CD4-positive, CD25-positive, alpha-beta regulatory T cell (primary cell): Measurements from ENCODE around the gene ZFP62. TPM values are rescaled to one million over a fixed set of nuclear protein-coding genes. Genes with fewer than 3 reads are reported as not detected.

Experiments used
- ATAC-seq, 2 donors: fragments of 150-1000 bp; cut with Tn5 transposase; one replicate each; pipeline ENCODE4 v1.10.0; 2021; ENCODE audit warnings: low read depth in 2 of 2, moderate number of reproducible peaks in 2 of 2, moderate library complexity in 1 of 2
- DNase-seq, 3 donors: peaks; one replicate each; pipeline versions ENCODE4 v3.0.0 to v3.0.0-alpha.2; 2012 to 2022; ENCODE audit warnings: mixed read lengths in 1 of 3
- H3K27ac ChIP-seq: one replicate; pipeline ENCODE4 v1.7.0; 2013; ENCODE audit warnings: mild to moderate bottlenecking, low read length; ENCODE audit not compliant: insufficient read depth, poor library complexity, severe bottlenecking
- H3K27me3 ChIP-seq: one replicate; pipeline ENCODE4 v1.7.0; 2013; ENCODE audit warnings: low read length; ENCODE audit not compliant: control insufficient read depth, insufficient read depth
- H3K36me3 ChIP-seq: one replicate; pipeline ENCODE4 v1.7.0; 2013; ENCODE audit warnings: mild to moderate bottlenecking, low read length, moderate library complexity; ENCODE audit not compliant: control insufficient read depth, insufficient read depth
- H3K4me1 ChIP-seq: 2 replicates; pipeline ENCODE4 v1.7.0; 2013; ENCODE audit warnings: mild to moderate bottlenecking, low read length; ENCODE audit not compliant: insufficient read depth, control insufficient read depth, poor library complexity, severe bottlenecking
- H3K4me3 ChIP-seq: one replicate; pipeline ENCODE4 v1.7.0; 2013; ENCODE audit warnings: low read depth, mild to moderate bottlenecking, low read length, moderate library complexity
- H3K9me3 ChIP-seq, 2 experiments: 1 replicate in 1 of 2; 2 replicates in 1 of 2; pipeline ENCODE4 v1.7.0; 2013; ENCODE audit warnings: low read length in 2 of 2, mild to moderate bottlenecking in 1 of 2, moderate library complexity in 1 of 2; ENCODE audit not compliant: control insufficient read depth in 2 of 2
- H3K27ac Mint-ChIP-seq, 3 donors: one replicate each; pipeline ENCODE4 v1.8.0; 2020 to 2022; ENCODE audit warnings: mild to moderate bottlenecking in 3 of 3, mixed read lengths in 3 of 3, moderate library complexity in 2 of 3
- H3K27me3 Mint-ChIP-seq: one replicate; pipeline ENCODE4 v1.8.0; 2022; ENCODE audit warnings: mild to moderate bottlenecking, mixed read lengths
- H3K36me3 Mint-ChIP-seq: one replicate; pipeline ENCODE4 v1.8.0; 2020; ENCODE audit warnings: mixed read lengths
- H3K4me1 Mint-ChIP-seq, 4 donors: one replicate each; pipeline ENCODE4 v1.8.0; 2020 to 2022; ENCODE audit warnings: mixed read lengths in 4 of 4, mild to moderate bottlenecking in 1 of 4
- H3K4me3 Mint-ChIP-seq, 4 donors: one replicate each; pipeline ENCODE4 v1.8.0; 2020 to 2022; ENCODE audit warnings: mild to moderate bottlenecking in 4 of 4, mixed read lengths in 4 of 4, moderate library complexity in 3 of 4
- H3K9me3 Mint-ChIP-seq, 7 donors: one replicate each; pipeline ENCODE4 v1.8.0; 2020 to 2022; ENCODE audit warnings: mixed read lengths in 7 of 7, mild to moderate bottlenecking in 3 of 7, moderate library complexity in 2 of 7
- polyA plus RNA-seq, 4 donors: library from polyadenylated mRNA; unstranded; fragments of 300-500 nt; fragmentation: Illumina TruSeq; gene quantifications; one replicate each; pipeline ENCODE4 v1.2.3, GENCODE V29; 2021
- total RNA-seq: library from RNA; stranded (reverse); gene quantifications from one replicate; pipeline ENCODE4 v1.2.3, GENCODE V29; 2022

The ZFP62 gene
- total and polyA plus RNA-seq, 5 donors from 2014 or later = 21.4 to 31.2 (median 22.1) TPM

GRCh38 chr5:180818677-180819341 lies 42.3 kb downstream of the ZFP62 start:
- no peaks in the 10 kb centered on the region for H3K27me3 Mint-ChIP-seq
- no peak overlapping the region for H3K27ac ChIP-seq
- peaks cover 5% of the 10 kb centered on the region for H3K27me3 ChIP-seq
- no peak overlapping the region for H3K4me3 Mint-ChIP-seq
- H3K4me1 ChIP-seq = peaks cover 11% of the 10 kb centered on the region
- no peaks in the 10 kb centered on the region for H3K9me3 ChIP-seq
- H3K9me3 Mint-ChIP-seq = no peaks in the 10 kb centered on the region
- no peak overlapping the region for H3K4me3 ChIP-seq
- H3K4me1 Mint-ChIP-seq = peaks cover 6 to 41% (median 24%) of the 10 kb centered on the region in 4 donors
- DNase-seq (no peak), ATAC-seq (no peak)
- no peaks in the 10 kb centered on the region for H3K36me3 Mint-ChIP-seq
- H3K36me3 ChIP-seq = no peaks in the 10 kb centered on the region
- H3K27ac Mint-ChIP-seq = no peak overlapping the region

- peaks cover 10 to 48% (median 30%) of the 10 kb centered on the region in 4 donors for H3K4me1 Mint-ChIP-seq
- Histone ChIP-seq H3K27ac (no peak overlapping the region), H3K4me1 (peaks cover 11% of the 10 kb centered on the region), H3K36me3 (no peaks in the 10 kb centered on the region), H3K9me3 (no peaks in the 10 kb centered on the region), H3K4me3 (no peak overlapping the region), H3K27me3 (peaks cover 5% of the 10 kb centered on the region)
- H3K36me3 Mint-ChIP-seq = no peaks in the 10 kb centered on the region
- H3K4me3 Mint-ChIP-seq = peak overlapping the region in 1 of 4 donors; percentile 60
- peak overlapping the region in 2 of 3 donors; percentile 27 to 85 for H3K27ac Mint-ChIP-seq
- ATAC-seq = no peak
- DNase-seq = no peak
- no peaks in the 10 kb centered on the region for H3K9me3 Mint-ChIP-seq
- no peaks in the 10 kb centered on the region for H3K27me3 Mint-ChIP-seq
Measured at GRCh38 chr5:180817893-180818674, 43.0 kb downstream of the ZFP62 start.

GRCh38 chr5:180816608-180817534 lies 44.2 kb downstream of the ZFP62 start:
- ATAC-seq (peak in 1 of 2 donors; percentile 30), DNase-seq (peak in 1 of 3 donors; percentile 38)
- H3K36me3 Mint-ChIP-seq = no peaks in the 10 kb centered on the region

DNA sequence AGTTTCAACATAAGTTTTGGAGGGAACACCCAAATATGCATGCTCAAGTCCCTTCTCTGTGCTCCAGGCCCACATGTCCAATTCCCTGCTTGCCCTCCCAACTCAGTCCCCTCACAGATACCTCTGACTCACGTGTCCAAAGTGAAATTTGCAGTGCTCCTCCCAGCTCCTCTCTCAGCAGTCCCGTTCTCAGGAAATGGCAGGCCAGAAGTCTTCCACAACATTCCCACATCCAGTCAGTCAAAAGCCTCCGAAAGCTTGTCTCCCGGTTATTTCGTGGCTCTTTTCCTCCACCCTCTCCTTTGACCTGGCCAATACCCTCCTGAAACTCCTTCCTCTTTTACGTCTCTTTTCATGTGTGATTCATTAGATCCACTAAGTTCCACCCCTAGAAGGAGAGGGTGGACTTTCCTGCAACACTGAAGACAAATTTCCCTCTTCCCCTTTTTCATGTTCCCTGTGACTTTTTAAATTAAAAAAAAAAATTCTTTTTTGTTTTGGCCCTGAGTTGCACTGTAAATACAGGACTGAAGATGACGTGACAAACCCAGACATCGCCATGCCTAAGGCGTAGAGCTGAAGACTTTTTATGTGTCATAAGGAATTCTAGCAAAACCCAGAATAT lies 45.7 kb downstream of the ZFP62 start:
- Mint-ChIP-seq H3K36me3 (no peaks in the 10 kb centered on the region), H3K4me3 (peak overlapping the region in 2 of 4 donors; percentile 26 to 39), H3K9me3 (no peaks in the 10 kb centered on the region), H3K4me1 (peaks cover 13 to 62% (median 39%) of the 10 kb centered on the region in 4 donors), H3K27ac (peak overlapping the region in 2 of 3 donors; percentile 82 to 89), H3K27me3 (peaks cover under 1% of the 10 kb centered on the region)
- no peak overlapping the region for H3K4me3 ChIP-seq
- no peaks in the 10 kb centered on the region for H3K9me3 ChIP-seq
- peaks cover 22% of the 10 kb centered on the region for H3K4me1 ChIP-seq
- H3K36me3 ChIP-seq = no peaks in the 10 kb centered on the region
- H3K27me3 ChIP-seq = peaks cover 5% of the 10 kb centered on the region
- no peak overlapping the region for H3K27ac ChIP-seq
- ATAC-seq (no peak), DNase-seq (no peak)

More at GRCh38 chr5:180816608-180817534, 44.2 kb downstream of the ZFP62 start:
- H3K4me3 ChIP-seq = peak overlapping the region; percentile 37
- H3K27ac ChIP-seq = no peak overlapping the region
- H3K27me3 ChIP-seq = peaks cover 5% of the 10 kb centered on the region
- no peaks in the 10 kb centered on the region for H3K9me3 Mint-ChIP-seq
- peaks cover 13 to 53% (median 35%) of the 10 kb centered on the region in 4 donors for H3K4me1 Mint-ChIP-seq
- no peaks in the 10 kb centered on the region for H3K36me3 ChIP-seq
- peak overlapping the region; percentile 58 to 85 (median 63) for H3K27ac Mint-ChIP-seq
- H3K27me3 Mint-ChIP-seq = no peaks in the 10 kb centered on the region
- H3K4me3 Mint-ChIP-seq = peak overlapping the region; percentile 53 to 85 (median 72)
- H3K4me1 ChIP-seq = peaks cover 11% of the 10 kb centered on the region
- no peaks in the 10 kb centered on the region for H3K9me3 ChIP-seq

- Mint-ChIP-seq H3K9me3 (peaks cover 0 to 3% (median 0%) of the 10 kb centered on the region in 7 donors), H3K4me1 (peaks cover 13 to 77% (median 48%) of the 10 kb centered on the region in 4 donors), H3K27ac (peak overlapping the region in 2 of 3 donors; percentile 26 to 98), H3K36me3 (peaks cover under 1% of the 10 kb centered on the region), H3K27me3 (peaks cover 4% of the 10 kb centered on the region), H3K4me3 (peak overlapping the region in 2 of 4 donors; percentile 64 to 92)
- H3K36me3 ChIP-seq = no peaks in the 10 kb centered on the region
- H3K4me3 ChIP-seq = no peak overlapping the region
- ATAC-seq (no peak), DNase-seq (peak in 1 of 3 donors; percentile 37)
- H3K9me3 ChIP-seq = no peaks in the 10 kb centered on the region
- H3K27ac ChIP-seq = no peak overlapping the region
- peaks cover 3% of the 10 kb centered on the region for H3K27me3 ChIP-seq
- peaks cover 33% of the 10 kb centered on the region for H3K4me1 ChIP-seq
Measured at GRCh38 chr5:180813420-180813819, 47.7 kb downstream of the ZFP62 start.

DNA sequence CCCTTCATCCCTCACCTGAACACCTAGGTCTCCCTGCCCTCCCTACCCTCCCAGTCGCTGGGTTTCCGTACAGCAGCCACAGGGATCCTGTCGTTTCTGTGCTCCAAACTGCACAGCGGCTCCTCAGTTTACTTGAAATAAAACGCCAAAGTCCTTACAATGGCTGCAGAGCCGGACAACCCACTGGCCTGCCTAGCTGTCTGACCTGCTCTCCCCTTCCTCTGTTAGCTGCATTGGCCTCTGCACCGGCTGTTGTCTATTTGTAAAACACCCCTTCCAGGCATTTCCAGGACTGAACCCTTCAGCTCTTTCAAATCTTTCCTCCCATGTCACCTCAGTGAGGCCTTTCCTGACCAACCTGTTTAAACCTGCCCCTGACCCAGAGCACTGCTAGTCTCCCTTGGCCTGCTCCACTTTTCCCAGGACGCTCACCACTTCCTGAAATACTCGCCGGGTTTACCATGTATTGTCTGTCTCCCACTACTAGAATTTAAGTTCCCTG lies 49.4 kb downstream of the ZFP62 start:
- peak overlapping the region; percentile 85 for H3K4me3 ChIP-seq
- Mint-ChIP-seq H3K4me1 (peaks cover 22 to 78% (median 59%) of the 10 kb centered on the region in 4 donors), H3K36me3 (peaks cover 13% of the 10 kb centered on the region), H3K27me3 (peaks cover 4% of the 10 kb centered on the region), H3K27ac (peak overlapping the region; percentile 97 to 98 (median 98)), H3K4me3 (peak overlapping the region; percentile 86 to 92 (median 90)), H3K9me3 (peaks cover 0 to 3% (median 0%) of the 10 kb centered on the region in 7 donors)
- H3K36me3 ChIP-seq = no peaks in the 10 kb centered on the region
- no peaks in the 10 kb centered on the region for H3K27me3 ChIP-seq
- H3K9me3 ChIP-seq = no peaks in the 10 kb centered on the region
- no peak for DNase-seq
- ATAC-seq = no peak
- H3K27ac ChIP-seq = peak overlapping the region; percentile 98
- H3K4me1 ChIP-seq = peaks cover 45% of the 10 kb centered on the region
